Smooth muscle cell (in vitro differentiated cells): ENCODE data around the gene SMIM27. TPM values are rescaled to one million over a fixed set of nuclear protein-coding genes. Genes with fewer than 3 reads are reported as not detected.
A peak's percentile ranks its signal among the peaks of the same experiment; 100 is the strongest.

ENCODE experiments used
- DNase-seq: peaks from one replicate; lab custom pipeline; 2025; ENCODE audit not compliant: unreplicated experiment; lab: John Stamatoyannopoulos, UW
- H2AFZ ChIP-seq: fragments of 200-600 bp; sonication (generic); 2 replicates; pipeline ENCODE4 v1.6.0; 2016; ENCODE audit warnings: antibody characterized with exemption, low read depth, mild to moderate bottlenecking
- H3F3A ChIP-seq: fragments of 200-600 bp; sonication (generic); 2 replicates; pipeline ENCODE4 v1.6.0; 2017; ENCODE audit warnings: antibody characterized with exemption, low read depth
- H3K27ac ChIP-seq: fragments of 200-600 bp; sonication (generic); 2 replicates; pipeline ENCODE4 v1.5.1; 2016; ENCODE audit warnings: low read depth, mild to moderate bottlenecking
- H3K27me3 ChIP-seq: fragments of 200-600 bp; sonication (generic); 2 replicates; pipeline ENCODE4 v1.6.1; 2016; ENCODE audit warnings: low read depth, mild to moderate bottlenecking
- H3K36me3 ChIP-seq: fragments of 200-600 bp; sonication (generic); 2 replicates; pipeline ENCODE4 v1.5.1; 2016; ENCODE audit warnings: low read depth
- H3K4me1 ChIP-seq: fragments of 200-600 bp; sonication (generic); 2 replicates; pipeline ENCODE4 v1.5.1; 2016; ENCODE audit warnings: low read depth
- H3K4me2 ChIP-seq: fragments of 200-600 bp; sonication (generic); 2 replicates; pipeline ENCODE4 v1.6.0; 2016; ENCODE audit warnings: mild to moderate bottlenecking
- H3K4me3 ChIP-seq: fragments of 200-600 bp; sonication (generic); 2 replicates; pipeline ENCODE4 v1.5.1; 2016; ENCODE audit warnings: mild to moderate bottlenecking
- H3K79me2 ChIP-seq: fragments of 200-600 bp; sonication (generic); 2 replicates; pipeline ENCODE4 v1.6.0; 2016; ENCODE audit warnings: low read depth, mild to moderate bottlenecking
- H3K9ac ChIP-seq: fragments of 200-600 bp; sonication (generic); 2 replicates; pipeline ENCODE4 v1.6.0; 2016; ENCODE audit warnings: low read depth
- H3K9me3 ChIP-seq: fragments of 200-600 bp; sonication (generic); replicated peaks from 2 replicates; pipeline ENCODE4 v1.5.1; 2016; ENCODE audit warnings: low read depth
- H4K20me1 ChIP-seq: fragments of 200-600 bp; sonication (generic); 2 replicates; pipeline ENCODE4 v1.6.0; 2016; ENCODE audit warnings: low read depth
- WGBS: methylation state at CpG from one replicate; pipeline ENCODE4 v1.1.7; 2016; ENCODE audit warnings: low lambda C conversion rate; 5-methylcytosine and 5-hydroxymethylcytosine counted together
- polyA plus RNA-seq: library from polyadenylated mRNA; unstranded; fragments of >200 nt; fragmentation: Nextera tagmentation; extraction: Ambion mirVana; gene quantifications from 2 replicates; pipeline ENCODE4 v1.2.1, GENCODE V29; 2016
- total RNA-seq: library from RNA; depleted of rRNA; stranded (reverse); fragments of >200 nt; gene quantifications from 2 replicates; pipeline ENCODE4 v1.2.3, GENCODE V29; 2014
- TF ChIP-seq, protein P1 (sequence below): fragments of 200-600 bp; sonication (generic); IDR thresholded peaks from 2 replicates; pipeline ENCODE4 v1.5.1; 2017; ENCODE audit warnings: borderline replicate concordance, mild to moderate bottlenecking, antibody characterized with exemption; ENCODE audit not compliant: insufficient read depth, poor library complexity, severe bottlenecking

Gene SMIM27
- total and polyA plus RNA-seq, 2 experiments from 2014 or later: 2.9 to 36.6 TPM

DNA sequence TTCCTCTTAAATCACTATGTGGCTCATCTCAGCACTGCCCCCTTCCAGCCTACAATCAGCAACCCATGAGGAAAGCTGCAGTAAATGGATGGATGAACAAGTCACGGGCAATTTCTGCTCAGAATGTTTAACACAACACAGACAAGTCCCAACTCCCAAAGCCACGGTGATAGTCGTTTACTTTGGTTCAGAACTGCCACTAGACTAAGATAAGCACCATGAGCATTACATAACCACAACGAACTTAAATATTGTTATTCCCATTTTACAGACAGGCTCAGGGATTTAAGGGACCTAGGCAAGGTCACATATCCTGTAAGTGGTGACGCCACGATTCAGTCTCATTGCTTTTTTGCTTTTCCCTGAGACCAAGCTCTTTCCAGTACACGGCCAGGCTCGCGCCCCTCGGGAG lies 2.0 kb upstream of the SMIM27 start:
- Histone ChIP-seq H3K27ac (peak overlapping the region; percentile 94), H3K4me2 (peak overlapping the region; percentile 95), H3K36me3 (no peaks in the 10 kb centered on the region), H3K4me3 (peak overlapping the region; percentile 82), H3K79me2 (peaks cover 56% of the 10 kb centered on the region), H2AFZ (no peak overlapping the region), H3K9me3 (no peaks in the 10 kb centered on the region), H3K27me3 (no peaks in the 10 kb centered on the region), H4K20me1 (peaks cover 56% of the 10 kb centered on the region), H3K9ac (peak overlapping the region; percentile 94), H3K4me1 (no peaks in the 10 kb centered on the region), H3F3A (peaks cover 7% of the 10 kb centered on the region)
- under 1% methylated on average over 10 of the region's 10 CpGs for WGBS
- TF ChIP-seq, protein P1, sequence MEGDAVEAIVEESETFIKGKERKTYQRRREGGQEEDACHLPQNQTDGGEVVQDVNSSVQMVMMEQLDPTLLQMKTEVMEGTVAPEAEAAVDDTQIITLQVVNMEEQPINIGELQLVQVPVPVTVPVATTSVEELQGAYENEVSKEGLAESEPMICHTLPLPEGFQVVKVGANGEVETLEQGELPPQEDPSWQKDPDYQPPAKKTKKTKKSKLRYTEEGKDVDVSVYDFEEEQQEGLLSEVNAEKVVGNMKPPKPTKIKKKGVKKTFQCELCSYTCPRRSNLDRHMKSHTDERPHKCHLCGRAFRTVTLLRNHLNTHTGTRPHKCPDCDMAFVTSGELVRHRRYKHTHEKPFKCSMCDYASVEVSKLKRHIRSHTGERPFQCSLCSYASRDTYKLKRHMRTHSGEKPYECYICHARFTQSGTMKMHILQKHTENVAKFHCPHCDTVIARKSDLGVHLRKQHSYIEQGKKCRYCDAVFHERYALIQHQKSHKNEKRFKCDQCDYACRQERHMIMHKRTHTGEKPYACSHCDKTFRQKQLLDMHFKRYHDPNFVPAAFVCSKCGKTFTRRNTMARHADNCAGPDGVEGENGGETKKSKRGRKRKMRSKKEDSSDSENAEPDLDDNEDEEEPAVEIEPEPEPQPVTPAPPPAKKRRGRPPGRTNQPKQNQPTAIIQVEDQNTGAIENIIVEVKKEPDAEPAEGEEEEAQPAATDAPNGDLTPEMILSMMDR: no peak
- no peak for DNase-seq

DNA sequence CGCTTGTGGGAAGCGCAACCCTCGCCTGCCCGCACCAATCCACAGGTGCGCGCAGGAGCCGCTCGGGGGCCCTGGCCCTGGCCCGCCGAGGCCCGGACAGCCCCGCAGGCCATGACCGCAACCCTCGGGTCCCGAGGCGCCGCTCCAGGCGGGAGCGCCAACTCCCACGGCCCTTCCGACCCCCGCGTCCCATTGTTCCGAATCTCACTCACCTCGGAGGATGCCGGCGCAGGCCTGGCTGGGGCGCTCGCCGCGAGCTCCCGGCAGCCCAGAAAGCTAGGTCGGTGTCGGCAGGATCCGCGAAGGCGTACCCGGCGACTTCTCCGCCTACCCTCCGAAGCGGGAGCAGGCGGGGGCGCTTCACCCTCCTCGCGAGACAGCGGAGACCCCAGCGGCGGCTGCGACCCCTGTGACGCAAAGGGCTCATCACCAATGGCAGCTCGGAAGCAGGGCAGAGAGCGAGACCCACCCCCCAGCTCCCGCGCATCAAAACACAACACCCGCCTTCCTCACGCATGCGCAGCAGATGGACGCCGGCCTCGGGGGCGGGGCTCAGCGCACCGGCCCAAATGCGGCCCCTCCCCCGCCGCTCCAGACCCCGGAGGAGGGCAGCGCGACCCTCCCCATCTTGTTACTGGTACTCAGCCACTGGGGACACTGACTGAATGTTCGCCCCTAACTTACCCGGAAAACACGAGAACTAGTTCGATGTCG lies 1.4 kb upstream of the SMIM27 start:
- Histone ChIP-seq H2AFZ (peak overlapping the region; percentile 81), H3K36me3 (no peaks in the 10 kb centered on the region), H3K4me1 (no peaks in the 10 kb centered on the region), H3F3A (peaks cover 7% of the 10 kb centered on the region), H3K27me3 (no peaks in the 10 kb centered on the region), H3K9me3 (no peaks in the 10 kb centered on the region), H3K4me3 (peak overlapping the region; percentile 82), H3K79me2 (peaks cover 50% of the 10 kb centered on the region), H3K27ac (peak overlapping the region; percentile 94), H3K9ac (peak overlapping the region; percentile 94), H4K20me1 (peaks cover 51% of the 10 kb centered on the region), H3K4me2 (peak overlapping the region; percentile 95)
- TF ChIP-seq, protein P1: no peak
- WGBS: 1% methylated on average over 75 of the region's 75 CpGs
- DNase-seq: peak; percentile 80

DNA sequence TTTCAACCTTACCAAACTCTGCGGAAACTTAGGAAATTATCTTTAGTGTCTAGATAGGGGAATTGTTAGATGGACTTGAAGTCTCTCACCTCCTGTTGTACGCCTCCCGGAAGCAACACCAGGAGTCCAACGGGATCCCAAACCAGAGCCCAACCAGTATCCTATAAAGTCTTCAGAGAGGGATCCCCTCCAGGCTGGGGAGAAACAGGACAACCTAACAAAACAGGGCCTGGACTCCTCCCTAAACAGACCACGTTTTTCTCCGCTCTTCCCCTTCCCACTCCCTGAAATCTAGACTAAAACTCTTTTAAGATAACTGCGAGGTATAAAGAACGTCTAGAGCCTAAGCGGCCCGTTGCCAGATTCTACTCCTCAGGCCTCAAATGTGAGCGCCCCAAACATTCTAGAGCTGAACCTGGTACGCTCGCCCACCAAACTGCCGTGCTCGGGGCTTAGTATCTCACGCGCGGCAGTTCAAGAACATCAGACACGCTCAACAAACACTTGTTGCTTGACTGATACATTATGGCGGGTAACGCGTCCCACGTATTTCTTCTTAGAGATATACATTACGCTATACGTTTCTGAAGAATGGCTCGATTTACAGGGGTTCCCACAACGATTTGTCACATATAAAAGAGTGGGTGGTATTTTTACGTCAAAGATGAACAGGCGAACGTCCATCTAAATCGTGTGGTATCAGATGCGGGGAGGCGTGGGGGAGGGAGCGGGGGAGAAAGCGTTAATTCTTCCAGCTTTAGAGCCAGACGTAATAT lies 663 bp upstream of the SMIM27 start:
- TF ChIP-seq, protein P1: no peak
- under 1% methylated on average over 36 of the region's 36 CpGs for WGBS

More for the DNA sequence above, 663 bp upstream of the SMIM27 start:
- Histone ChIP-seq H3F3A (peaks cover 7% of the 10 kb centered on the region), H3K36me3 (no peaks in the 10 kb centered on the region), H3K79me2 (peaks cover 50% of the 10 kb centered on the region), H2AFZ (peak overlapping the region; percentile 81), H3K9me3 (no peaks in the 10 kb centered on the region), H3K4me1 (no peaks in the 10 kb centered on the region), H3K9ac (peak overlapping the region; percentile 94), H4K20me1 (peaks cover 43% of the 10 kb centered on the region), H3K4me2 (peak overlapping the region; percentile 95), H3K4me3 (peak overlapping the region; percentile 82), H3K27ac (peak overlapping the region; percentile 94), H3K27me3 (no peaks in the 10 kb centered on the region)
- DNase-seq: peak; percentile 31
